NCI-H69 (cell line): Measurements from ENCODE around the gene BSND.
A peak's percentile ranks its signal among the peaks of the same experiment; 100 is the strongest.
"Not testable (repeated sequence)": the region's sequence is repeated elsewhere in the genome, so short reads cannot be mapped to it uniquely, and the experiment has no call there.

Experiments
- DNase-seq: peaks from one replicate; lab custom pipeline; 2025; lab: John Stamatoyannopoulos, UW

The BSND gene

GRCh38 chr1:55015731-55016620 lies 17.2 kb downstream of the BSND start:
- DNase-seq, result no peak

GRCh38 chr1:55018395-55018794 lies 19.7 kb downstream of the BSND start:
- no peak for DNase-seq

GRCh38 chr1:55021942-55022546 lies 23.3 kb downstream of the BSND start:
- peak; percentile 82 for DNase-seq

- DNase-seq, result not testable (repeated sequence)
These were observed 25.4 kb downstream of the BSND start for GRCh38 chr1:55024163-55024562.

- not testable (repeated sequence) for DNase-seq
These were observed 27.9 kb downstream of the BSND start for GRCh38 chr1:55026682-55027081.

GRCh38 chr1:55031098-55031497 lies 32.4 kb downstream of the BSND start:
- DNase-seq, result not testable (repeated sequence)

GRCh38 chr1:55033265-55033614 lies 34.5 kb downstream of the BSND start:
- DNase-seq, result no peak

- peak; percentile 4 for DNase-seq
These were observed 35.9 kb downstream of the BSND start for GRCh38 chr1:55034476-55035133.

- DNase-seq, result no peak
These were observed 37.2 kb downstream of the BSND start for GRCh38 chr1:55035904-55036303.

GRCh38 chr1:55037733-55038551 lies 39.2 kb downstream of the BSND start:
- peak; percentile 46 for DNase-seq

- no peak for DNase-seq
These were observed 39.8 kb downstream of the BSND start for GRCh38 chr1:55038552-55038838.

- DNase-seq, result no peak
These were observed 40.2 kb downstream of the BSND start for GRCh38 chr1:55038974-55039341.

- peak; percentile 56 for DNase-seq
These were observed 40.8 kb downstream of the BSND start, which contains the start of gene PCSK9 for GRCh38 chr1:55039342-55040082. Gene PCSK9 (plus strand): TSS chr1:55039548. CDS start chr1:55039838, 290 bp downstream.

GRCh38 chr1:55040083-55040932 lies 41.6 kb downstream of the BSND start:
- peak; percentile 30 for DNase-seq

GRCh38 chr1:55040933-55041494 lies 42.3 kb downstream of the BSND start:
- no peak for DNase-seq

- no peak for DNase-seq
These were observed 42.9 kb downstream of the BSND start for GRCh38 chr1:55041613-55042012.

- no peak for DNase-seq
These were observed 44.3 kb downstream of the BSND start for GRCh38 chr1:55043011-55043410.

- DNase-seq, result no peak
These were observed 45.0 kb downstream of the BSND start for GRCh38 chr1:55043726-55044125.

GRCh38 chr1:55044617-55045397 lies 46.1 kb downstream of the BSND start:
- DNase-seq, result no peak
